HCT116 (cell line): ENCODE data around the gene NAGA. TPM values are rescaled to one million over a fixed set of nuclear protein-coding genes. Genes with fewer than 3 reads are reported as not detected.

ENCODE experiments used
- ATAC-seq: fragments of 200-7000 bp; cut with Tn5 transposase; 2 replicates; pipeline ENCODE4 v1.9.1; 2020; ENCODE audit warnings: mild to moderate bottlenecking, moderate library complexity
- BruUV-seq: library from RNA; stranded (reverse); fragments of 400-500 nt; replicated peaks from 2 replicates; lab custom pipeline; 2021; lab: Mats Ljungman, UMichigan
- CTCF ChIA-PET: fragments of 300-600 bp; sonication (Branson Sonifier 250); formaldehyde crosslinking; loops from one replicate; lab custom pipeline; 2021; ENCODE audit warnings: antibody characterized with exemption; lab: Charles Lee
- POLR2A ChIA-PET: fragments of 300-600, 350-600 bp; sonication (Branson Sonifier 250); formaldehyde crosslinking; loops from one replicate; lab custom pipeline; 2021; ENCODE audit warnings: antibody characterized with exemption; lab: Charles Lee
- RAD21 ChIA-PET, 2 experiments: fragments of 300-600 bp; sonication (Branson Sonifier 250); formaldehyde crosslinking; loops; one replicate each; lab custom pipeline; 2023; ENCODE audit warnings: low total read pairs in 2 of 2; ENCODE audit not compliant: uncharacterized antibody in 2 of 2, unreplicated experiment in 2 of 2, low non-redundant PET in 1 of 2; lab: Charles Lee
- DNase-seq: peaks from one replicate; pipeline ENCODE4 v3.0.0-alpha.2; 2010; ENCODE audit warnings: low read depth, low spot score
- H2AFZ ChIP-seq: fragments of 200-600 bp; shearing (Covaris generic), sonication (generic); 2 replicates; pipeline ENCODE4 v1.6.1; 2017; ENCODE audit warnings: low read depth, mixed run types, mixed read lengths, antibody characterized with exemption, low read length; ENCODE audit not compliant: poor library complexity, severe bottlenecking
- H3K27ac ChIP-seq: 2 replicates; pipeline ENCODE4 v1.5.1; 2012; ENCODE audit warnings: low read depth, low read length
- H3K27me3 ChIP-seq: fragments of 200-600 bp; sonication (generic); 2 replicates; pipeline ENCODE4 v1.6.1; 2016; ENCODE audit warnings: mixed run types, low read length, mixed read lengths; ENCODE audit not compliant: insufficient read depth
- H3K36me3 ChIP-seq, 2 experiments: fragments of 200-500 bp in 1 of 2; fragments of 200-600 bp in 1 of 2; sonication (Bioruptor generic) in 1 of 2; sonication (generic) in 1 of 2; 2 replicates each; pipeline versions ENCODE4 v1.5.1 to v1.6.1; 2014 to 2016; ENCODE audit warnings: low read length in 2 of 2, inconsistent platforms in 1 of 2, mixed read lengths in 1 of 2, mixed run types in 1 of 2; ENCODE audit not compliant: insufficient read depth in 2 of 2, control insufficient read depth in 1 of 2
- H3K4me1 ChIP-seq, 2 experiments: fragments of 200-600 bp in 1 of 2; sonication (generic) in 1 of 2; 2 replicates each; pipeline versions ENCODE4 v1.5.1 to v1.6.1; 2012 to 2017; ENCODE audit warnings: low read length in 2 of 2, inconsistent platforms in 1 of 2, mild to moderate bottlenecking in 1 of 2, mixed read lengths in 1 of 2, mixed run types in 1 of 2, moderate library complexity in 1 of 2; ENCODE audit not compliant: insufficient read depth in 2 of 2, control insufficient read depth in 1 of 2
- H3K4me2 ChIP-seq: fragments of 200-600 bp; sonication (generic); 2 replicates; pipeline ENCODE4 v1.6.1; 2017; ENCODE audit warnings: mixed run types, low read length, mixed read lengths
- H3K4me3 ChIP-seq, 2 experiments: fragments of 200-600 bp in 1 of 2; sonication (generic) in 1 of 2; replicated peaks in 1 of 2; 2 replicates each; pipeline ENCODE4 v1.5.1; 2011 to 2016; ENCODE audit warnings: low read length in 2 of 2, control low read depth in 1 of 2, low read depth in 1 of 2, mild to moderate bottlenecking in 1 of 2, mixed read lengths in 1 of 2, mixed run types in 1 of 2
- H3K79me2 ChIP-seq: fragments of 200-600 bp; sonication (generic); 2 replicates; pipeline ENCODE4 v1.6.1; 2017; ENCODE audit warnings: mild to moderate bottlenecking, mixed run types, low read length, moderate library complexity, mixed read lengths; ENCODE audit not compliant: insufficient read depth
- H3K9ac ChIP-seq: fragments of 200-600 bp; sonication (generic); 2 replicates; pipeline ENCODE4 v1.6.1; 2016; ENCODE audit warnings: low read length, mixed read lengths
- H3K9me2 ChIP-seq: fragments of 200-600 bp; sonication (generic), shearing (Covaris generic); 2 replicates; pipeline ENCODE4 v1.6.1; 2017; ENCODE audit warnings: mixed run types, mild to moderate bottlenecking, moderate library complexity; ENCODE audit not compliant: insufficient read depth
- H3K9me3 ChIP-seq, 2 experiments: fragments of 200-500 bp in 1 of 2; fragments of 200-600 bp in 1 of 2; sonication (Bioruptor generic) in 1 of 2; sonication (generic) in 1 of 2; 2 replicates each; pipeline ENCODE4 v1.6.1; 2014 to 2017; ENCODE audit warnings: low read length in 2 of 2, mixed read lengths in 2 of 2, inconsistent platforms in 1 of 2, low read depth in 1 of 2, mild to moderate bottlenecking in 1 of 2, mixed run types in 1 of 2, moderate library complexity in 1 of 2; ENCODE audit not compliant: control insufficient read depth in 1 of 2, insufficient read depth in 1 of 2
- H4K20me1 ChIP-seq: fragments of 200-600 bp; sonication (generic), shearing (Covaris generic); 2 replicates; pipeline ENCODE4 v1.6.1; 2017; ENCODE audit warnings: mixed run types, mild to moderate bottlenecking, moderate library complexity; ENCODE audit not compliant: insufficient read depth
- ATF3 ChIP-seq: IDR thresholded peaks from 2 replicates; pipeline ENCODE4 v1.6.1; 2012
- CBX3 ChIP-seq: IDR thresholded peaks from 2 replicates; pipeline ENCODE4 v1.6.1; 2012; ENCODE audit warnings: low read depth
- CEBPB ChIP-seq: IDR thresholded peaks from 2 replicates; pipeline ENCODE4 v1.6.1; 2012; ENCODE audit warnings: low read depth
- CTCF ChIP-seq, 3 experiments: fragments of 200-600 bp in 1 of 3; sonication (generic) in 1 of 3; IDR thresholded peaks in 2 of 3; conservative IDR thresholded peaks in 1 of 3; 2 replicates each; pipeline ENCODE4 v1.5.1; 2012 to 2017; ENCODE audit warnings: low read depth in 2 of 3, low read length in 2 of 3, antibody characterized with exemption in 1 of 3, borderline replicate concordance in 1 of 3, control low read depth in 1 of 3, mild to moderate bottlenecking in 1 of 3, mixed read lengths in 1 of 3, mixed run types in 1 of 3, moderate library complexity in 1 of 3; ENCODE audit not compliant: insufficient read depth in 1 of 3
- EGR1 ChIP-seq: IDR thresholded peaks from 2 replicates; pipeline ENCODE4 v1.6.1; 2012; ENCODE audit warnings: low read depth
- ELF1 ChIP-seq: IDR thresholded peaks from 2 replicates; pipeline ENCODE4 v1.6.1; 2012; ENCODE audit warnings: low read depth, borderline replicate concordance
- EZH2phosphoT487 ChIP-seq: fragments of 200-600 bp; IDR thresholded peaks from 2 replicates; pipeline ENCODE4 v1.6.1; 2018; ENCODE audit warnings: antibody characterized with exemption, borderline replicate concordance
- FOSL1 ChIP-seq: IDR thresholded peaks from 2 replicates; pipeline ENCODE4 v1.6.1; 2012; ENCODE audit warnings: low read depth
- JUND ChIP-seq: IDR thresholded peaks from 2 replicates; pipeline ENCODE4 v1.6.1; 2012
- POLR2A ChIP-seq: IDR thresholded peaks from 2 replicates; pipeline ENCODE4 v1.7.0; 2011; ENCODE audit warnings: borderline replicate concordance; ENCODE audit not compliant: insufficient read depth, insufficient read length; ENCODE audit errors: extremely low read depth
- POLR2AphosphoS5 ChIP-seq: IDR thresholded peaks from 2 replicates; pipeline ENCODE4 v1.6.1; 2011; ENCODE audit warnings: mild to moderate bottlenecking, low read depth, low read length, moderate library complexity
- RAD21 ChIP-seq: IDR thresholded peaks from 2 replicates; pipeline ENCODE4 v1.6.1; 2012; ENCODE audit warnings: low read depth, mild to moderate bottlenecking
- REST ChIP-seq: IDR thresholded peaks from 2 replicates; pipeline ENCODE4 v1.6.1; 2012; ENCODE audit warnings: low read depth
- SIN3A ChIP-seq: IDR thresholded peaks from 2 replicates; pipeline ENCODE4 v1.6.1; 2012; ENCODE audit warnings: low read depth
- SP1 ChIP-seq: IDR thresholded peaks from 2 replicates; pipeline ENCODE4 v1.6.1; 2012; ENCODE audit warnings: low read depth
- SRF ChIP-seq: IDR thresholded peaks from 2 replicates; pipeline ENCODE4 v1.6.1; 2012; ENCODE audit warnings: low read depth
- TCF7L2 ChIP-seq: IDR thresholded peaks from 2 replicates; pipeline ENCODE4 v1.7.0; 2011; ENCODE audit warnings: borderline replicate concordance, inconsistent platforms; ENCODE audit not compliant: insufficient read depth, insufficient read length; ENCODE audit errors: extremely low read depth
- intact Hi-C: fragments of 100-400 bp; cut with micrococcal nuclease; formaldehyde crosslinking; loops from 2 replicates; pipeline ENCODE4 v1.10.0; 2022
- total RNA-seq: library from RNA; stranded (reverse); gene quantifications from one replicate; pipeline ENCODE4 v1.2.1, GENCODE V29; 2021; ENCODE audit not compliant: unreplicated experiment

NAGA gene
- total RNA-seq, 1 experiment from 2014 or later, result 21.2 TPM

GRCh38 chr22:42108848-42109247, 38.2 kb upstream of the NAGA start:
- Histone ChIP-seq H3K27ac (no peak overlapping the region), H2AFZ (no peak overlapping the region), H3K4me3 (no peak overlapping the region), H3K79me2 (no peaks in the 10 kb centered on the region), H3K9me3 (peaks cover 12 to 13% of the 10 kb centered on the region in 2 experiments; a peak in 2 of 4 replicates)
- no peak for ATAC-seq
- intact Hi-C loops, result no loop called here
- TF ChIP-seq SP1 (no peak), EGR1 (no peak), CEBPB (no peak), REST (no peak), ELF1 (no peak), CTCF (IDR thresholded peaks at IDR 0.05 in 2 of 3, conservative IDR thresholded peaks at IDR 0.05 in 1 of 3; ENCODE audit: borderline replicate concordance in 1 of 3, insufficient read depth in 1 of 3, low read depth in 2 of 3, low read length in 2 of 3) (no peak), POLR2AphosphoS5 (no peak), TCF7L2 (no peak), SIN3A (no peak), SRF (no peak), RAD21 (no peak), CBX3 (no peak), EZH2phosphoT487 (no peak), POLR2A (no peak), FOSL1 (no peak), ATF3 (no peak), JUND (no peak)
- TF ChIP-seq, all 23 proteins: peak for 0
- Histone ChIP-seq H3K9ac (no peak overlapping the region), H4K20me1 (no peaks in the 10 kb centered on the region), H3K27me3 (no peaks in the 10 kb centered on the region), H3K4me2 (no peak overlapping the region), H3K36me3 (no peaks in the 10 kb centered on the region), H3K4me1 (no peaks in the 10 kb centered on the region), H3K9me2 (no peaks in the 10 kb centered on the region)
- CTCF ChIA-PET, result no interaction called here
- POLR2A ChIA-PET, result no interaction called here
- RAD21 ChIA-PET, result no interaction called here
- DNase-seq, result no peak
- BruUV-seq, result no TSS peak
